ENCODE results near the gene ARHGEF33. TPM values are rescaled to one million over a fixed set of nuclear protein-coding genes. Genes with fewer than 3 reads are reported as not detected.

The ARHGEF33 gene
- 1 to 10 TPM in 1 of 4 donors, under 1 TPM in 3; 0.66 to 2.1 (median 0.82) TPM for total RNA-seq

DNA sequence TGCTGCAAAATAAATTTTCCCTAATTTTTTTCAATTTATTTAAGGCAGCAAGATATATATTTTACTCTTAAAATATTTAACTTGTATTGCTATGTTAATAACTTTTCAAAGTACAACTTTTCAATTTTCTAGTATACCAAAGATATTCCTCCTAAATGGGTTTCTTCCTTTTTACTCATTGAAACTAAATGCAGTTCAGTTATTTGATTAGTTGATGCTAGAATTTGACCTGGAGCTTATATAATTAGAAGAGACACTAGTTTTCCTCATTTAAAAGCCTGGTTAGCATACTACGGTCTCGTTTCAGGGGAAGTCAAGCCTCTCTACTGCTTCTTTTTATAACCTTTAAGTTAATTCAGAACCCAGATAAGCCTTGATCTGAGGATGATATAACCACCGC, at the start of gene ARHGEF33:
ARHGEF33 (plus strand) TSS at position 301 of the 400 bp plus-strand sequence. CDS start 29,573 bp downstream, outside the sequence.
- 83% methylated on average over 3 of the region's 3 CpGs for WGBS

DNA sequence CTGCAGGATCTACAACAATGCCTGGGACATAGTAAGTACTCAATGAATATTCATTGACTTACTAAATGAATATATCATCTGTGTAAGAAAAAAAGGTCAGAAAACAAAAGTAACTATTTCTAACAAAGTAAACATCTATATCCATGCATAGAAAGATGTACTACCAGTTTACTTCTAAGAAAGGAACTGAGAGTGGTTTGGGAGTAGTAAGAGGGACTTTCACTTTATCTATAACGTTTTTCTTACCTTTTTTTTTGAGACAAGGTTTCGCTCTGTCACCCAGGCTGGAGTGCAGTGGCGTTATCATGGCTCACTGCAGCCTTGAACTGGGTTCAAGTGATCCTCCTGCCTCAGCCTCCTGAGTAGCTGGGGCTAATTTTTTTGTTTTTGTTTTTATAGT, 39.6 kb upstream of the ARHGEF33 start:
- H3K4me1 ChIP-seq = no peaks in the 10 kb centered on the region
- DNase-seq (ENCODE audit: extremely low spot score) = no peak

More for the DNA sequence above, at the start of gene ARHGEF33:
- Histone ChIP-seq H3K27me3 (no peaks in the 10 kb centered on the region), H3K27ac (replicated peaks in 1 of 4) (no peak within 1 kb of the TSS), H3K4me3 (no peak within 1 kb of the TSS), H3K36me3 (peaks cover 0 to 6% (median 0%) of the 10 kb centered on the region in 4 donors), H3K9me3 (no peaks in the 10 kb centered on the region), H3K4me1 (no peaks in the 10 kb centered on the region)
- intact Hi-C loops (cut with DNase I) = no loop called here
- DNase-seq (ENCODE audit: extremely low spot score) = no peak
- TF ChIP-seq POLR2AphosphoS5 (IDR thresholded peaks at IDR 0.05) = no peak
- TF ChIP-seq CTCF (IDR thresholded peaks at IDR 0.05) = no peak
- no peak for TF ChIP-seq EP300 (IDR thresholded peaks at IDR 0.05)
- no peak for TF ChIP-seq POLR2A (IDR thresholded peaks at IDR 0.05; ENCODE audit: low read depth)

GRCh38 chr2:38856165-38856564, 33.5 kb upstream of the ARHGEF33 start:
- WGBS = 97% methylated on average over 1 of the region's 1 CpG
- no peak overlapping the region for H3K27ac ChIP-seq (replicated peaks in 1 of 4)
- intact Hi-C loops (cut with DNase I) = no loop called here
- DNase-seq (ENCODE audit: extremely low spot score) = no peak
- H3K4me1 ChIP-seq = no peaks in the 10 kb centered on the region
- H3K27me3 ChIP-seq = no peaks in the 10 kb centered on the region
- H3K9me3 ChIP-seq = no peaks in the 10 kb centered on the region
- peaks cover 52 to 93% (median 79%) of the 10 kb centered on the region in 4 donors for H3K36me3 ChIP-seq
- no peak for TF ChIP-seq EP300 (IDR thresholded peaks at IDR 0.05)
- TF ChIP-seq POLR2A (IDR thresholded peaks at IDR 0.05; ENCODE audit: low read depth) = no peak
- TF ChIP-seq CTCF (IDR thresholded peaks at IDR 0.05) = no peak
- no peak for TF ChIP-seq POLR2AphosphoS5 (IDR thresholded peaks at IDR 0.05)
- no peak overlapping the region for H3K4me3 ChIP-seq

More for the DNA sequence above, 39.6 kb upstream of the ARHGEF33 start:
- Histone ChIP-seq H3K36me3 (peaks cover 17 to 90% (median 59%) of the 10 kb centered on the region in 4 donors), H3K4me3 (no peak overlapping the region), H3K27ac (replicated peaks in 1 of 4) (no peak overlapping the region), H3K9me3 (no peaks in the 10 kb centered on the region), H3K27me3 (no peaks in the 10 kb centered on the region)
- intact Hi-C loops (cut with DNase I) = no loop called here
- no peak for TF ChIP-seq POLR2A (IDR thresholded peaks at IDR 0.05; ENCODE audit: low read depth)
- no peak for TF ChIP-seq EP300 (IDR thresholded peaks at IDR 0.05)
- 94% methylated on average over 3 of the region's 3 CpGs for WGBS

DNA sequence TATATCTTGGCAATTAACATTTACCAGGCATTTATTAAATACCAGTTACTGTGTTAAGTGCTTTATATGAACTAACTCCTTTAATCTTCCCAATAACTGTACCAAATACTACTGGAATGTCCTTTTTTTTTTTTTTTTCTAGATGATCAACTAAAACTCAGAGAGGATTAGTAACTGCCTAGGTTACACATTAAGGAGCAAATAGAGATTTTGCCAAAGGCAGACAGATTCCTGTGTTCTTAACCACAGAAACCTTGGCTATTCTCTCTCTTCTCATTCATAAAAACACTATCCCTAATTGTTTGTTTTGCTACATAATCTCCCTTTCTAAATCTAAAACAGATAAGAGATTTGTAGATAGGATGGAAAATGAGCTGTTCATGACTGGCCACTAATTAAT, 27.2 kb upstream of the ARHGEF33 start:
- Histone ChIP-seq H3K27ac (replicated peaks in 1 of 4) (no peak overlapping the region), H3K4me1 (no peaks in the 10 kb centered on the region), H3K9me3 (no peaks in the 10 kb centered on the region), H3K27me3 (no peaks in the 10 kb centered on the region), H3K4me3 (no peak overlapping the region), H3K36me3 (peaks cover 47 to 77% (median 63%) of the 10 kb centered on the region in 4 donors)
- DNase-seq (ENCODE audit: extremely low spot score) = no peak
- no peak for TF ChIP-seq CTCF (IDR thresholded peaks at IDR 0.05)
- no peak for TF ChIP-seq POLR2A (IDR thresholded peaks at IDR 0.05; ENCODE audit: low read depth)
- TF ChIP-seq POLR2AphosphoS5 (IDR thresholded peaks at IDR 0.05) = no peak
- no peak for TF ChIP-seq EP300 (IDR thresholded peaks at IDR 0.05)
- intact Hi-C loops (cut with DNase I) = no loop called here

DNA sequence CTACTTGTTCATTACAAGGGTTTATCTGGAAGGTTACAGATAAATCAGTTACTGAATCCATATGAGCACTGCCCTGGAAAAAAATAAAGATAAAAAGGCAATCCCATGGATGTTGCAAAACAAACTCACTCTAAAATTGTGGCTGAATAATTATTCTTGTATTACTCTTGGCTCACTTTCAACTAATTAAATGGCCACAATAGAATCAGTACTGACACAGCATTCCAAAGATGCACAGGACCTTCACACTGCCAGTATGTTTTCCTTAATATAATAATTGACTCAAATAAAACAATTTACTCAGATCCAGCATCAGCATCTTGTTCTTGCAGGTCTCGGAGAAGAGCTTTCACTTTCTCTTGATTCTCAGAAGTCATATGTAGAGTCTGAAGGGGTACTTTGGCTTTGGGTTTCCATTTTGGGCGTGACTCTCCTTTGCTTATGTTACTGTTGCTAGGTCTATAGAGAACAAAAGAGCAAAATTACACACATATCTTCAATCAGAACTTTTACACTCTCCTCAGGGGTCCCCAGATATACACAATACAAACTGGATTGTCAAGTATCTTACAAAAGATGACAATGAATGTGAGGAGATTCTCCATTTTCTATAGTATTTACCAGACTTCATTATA, 26.5 kb upstream of the ARHGEF33 start:
- Histone ChIP-seq H3K4me3 (no peak overlapping the region), H3K4me1 (no peaks in the 10 kb centered on the region), H3K27ac (replicated peaks in 1 of 4) (no peak overlapping the region), H3K27me3 (no peaks in the 10 kb centered on the region), H3K9me3 (no peaks in the 10 kb centered on the region), H3K36me3 (peaks cover 45 to 77% (median 62%) of the 10 kb centered on the region in 4 donors)
- intact Hi-C loops (cut with DNase I) = no loop called here
- no peak for DNase-seq (ENCODE audit: extremely low spot score)
- 92% methylated on average over 2 of the region's 2 CpGs for WGBS
- TF ChIP-seq POLR2AphosphoS5 (IDR thresholded peaks at IDR 0.05) (no peak), POLR2A (IDR thresholded peaks at IDR 0.05; ENCODE audit: low read depth) (no peak), CTCF (IDR thresholded peaks at IDR 0.05) (no peak), EP300 (IDR thresholded peaks at IDR 0.05) (no peak)
